GM12878 (cell line): Measurements from ENCODE around the gene SRI. TPM values are rescaled to one million over a fixed set of nuclear protein-coding genes. Genes with fewer than 3 reads are reported as not detected.
A peak's percentile ranks its signal among the peaks of the same experiment; 100 is the strongest.

ENCODE experiments used
- ATF3 ChIP-seq: IDR thresholded peaks from 2 replicates; pipeline ENCODE4 v1.6.1; 2011; ENCODE audit warnings: low read depth, mild to moderate bottlenecking, low read length, moderate library complexity, borderline replicate concordance; ENCODE audit errors: extremely low read depth
- ATF7 ChIP-seq: fragments of 450-650 bp; IDR thresholded peaks from 2 replicates; pipeline ENCODE4 v1.6.1; 2016; ENCODE audit warnings: low read depth, mild to moderate bottlenecking
- CBX3 ChIP-seq: fragments of 200-600 bp; sonication (generic); IDR thresholded peaks from 2 replicates; pipeline ENCODE4 v1.6.1; 2016; ENCODE audit warnings: low read depth, borderline replicate concordance
- CBX5 ChIP-seq: sonication (generic); IDR thresholded peaks from 2 replicates; pipeline ENCODE4 v1.6.1; 2016; ENCODE audit warnings: low read depth, moderate library complexity, mild to moderate bottlenecking, inconsistent platforms
- CREB1 ChIP-seq: IDR thresholded peaks from 2 replicates; pipeline ENCODE4 v1.6.1; 2012; ENCODE audit warnings: low read depth, mild to moderate bottlenecking, inconsistent platforms
- CTCF ChIP-seq, 3 experiments: IDR thresholded peaks in 2 of 3; conservative IDR thresholded peaks in 1 of 3; 2 replicates each; pipeline ENCODE4 v1.5.1; 2011; ENCODE audit warnings: low read depth in 3 of 3, low read length in 3 of 3, mild to moderate bottlenecking in 3 of 3, control low read depth in 2 of 3, moderate library complexity in 2 of 3, inconsistent platforms in 1 of 3, mixed read lengths in 1 of 3; ENCODE audit not compliant: control insufficient read depth in 2 of 3, insufficient read depth in 1 of 3; ENCODE audit errors: extremely low read depth in 1 of 3
- ELK1 ChIP-seq: IDR thresholded peaks from 2 replicates; pipeline ENCODE4 v1.6.1; 2012; ENCODE audit warnings: low read depth, low read length, improper control_type of control experiment
- HDGF ChIP-seq: fragments of 450-650 bp; IDR thresholded peaks from 2 replicates; pipeline ENCODE4 v1.6.1; 2016; ENCODE audit warnings: antibody characterized with exemption
- MTA3 ChIP-seq: IDR thresholded peaks from 2 replicates; pipeline ENCODE4 v1.6.1; 2012; ENCODE audit warnings: low read length, inconsistent platforms, borderline replicate concordance
- NKRF ChIP-seq: fragments of 450-650 bp; conservative IDR thresholded peaks from 2 replicates; pipeline ENCODE4 v1.6.1; 2017; ENCODE audit warnings: mild to moderate bottlenecking, moderate library complexity
- POLR2A ChIP-seq: IDR thresholded peaks from 2 replicates; pipeline ENCODE4 v1.6.1; 2011; ENCODE audit warnings: low read depth, mild to moderate bottlenecking, low read length
- POLR2AphosphoS2 ChIP-seq: IDR thresholded peaks from 2 replicates; pipeline ENCODE4 v1.6.1; 2011; ENCODE audit warnings: low read depth, mild to moderate bottlenecking, low read length, improper control_type of control experiment, moderate library complexity
- POLR2AphosphoS5 ChIP-seq: IDR thresholded peaks from 2 replicates; pipeline ENCODE4 v1.6.1; 2011; ENCODE audit warnings: mild to moderate bottlenecking, low read length, inconsistent platforms
- RB1 ChIP-seq: fragments of 450-650 bp; formaldehyde crosslinking; IDR thresholded peaks from 2 replicates; pipeline ENCODE4 v1.6.1; 2017; ENCODE audit warnings: mild to moderate bottlenecking, borderline replicate concordance
- SREBF2 ChIP-seq: IDR thresholded peaks from 2 replicates; pipeline ENCODE4 v1.6.1; 2012; ENCODE audit warnings: mild to moderate bottlenecking, low read length
- TCF3 ChIP-seq: IDR thresholded peaks from 2 replicates; pipeline ENCODE4 v1.6.1; 2012; ENCODE audit warnings: low read depth, mild to moderate bottlenecking, low read length, borderline replicate concordance; ENCODE audit not compliant: insufficient read depth
- ZNF622 ChIP-seq: fragments of 450-650 bp; IDR thresholded peaks from 2 replicates; pipeline ENCODE4 v1.6.1; 2017; ENCODE audit warnings: mild to moderate bottlenecking, inconsistent platforms
- ZNF687 ChIP-seq: fragments of 450-650 bp; IDR thresholded peaks from 2 replicates; pipeline ENCODE4 v1.6.1; 2017; ENCODE audit warnings: mild to moderate bottlenecking, moderate library complexity
- polyA plus RNA-seq, 11 experiments: library from polyadenylated mRNA; depleted of rRNA in 4 of 11; unstranded in 6 of 11; stranded (reverse) in 5 of 11; fragments of >200 nt; fragmentation: Nextera tagmentation in 4 of 11; fragmentation: Illumina TruSeq in 1 of 11; extraction: Ambion mirVana in 4 of 11; extraction: Trizol in 1 of 11; gene quantifications; 1 replicate in 1 of 11; 2 replicates in 10 of 11; pipeline versions ENCODE4 v1.2.1 to v1.2.3, GENCODE V29; 2011 to 2016; ENCODE audit warnings: inconsistent platforms in 2 of 11, missing spikeins in 2 of 11, low read depth in 1 of 11
- total RNA-seq, 4 experiments: library from RNA; depleted of rRNA in 3 of 4; stranded (reverse); fragments of >200 nt in 3 of 4; fragmentation: Illumina TruSeq in 1 of 4; extraction: Trizol in 1 of 4; gene quantifications; 2 replicates each; pipeline versions ENCODE4 v1.2.1 to v1.2.3, GENCODE V29; 2013 to 2021

Gene SRI
- total and polyA plus RNA-seq, 10 of the 15 experiments (the other 5 are each of a cell fraction or from before 2014, with no cell fraction given) = 94.7 to 588 (median 242) TPM

GRCh38 chr7:88219781-88220747 is at the start of gene SRI (continued):
- TF ChIP-seq ZNF687 (peak; percentile 82), CBX5 (peak; percentile 53; the same call in 1 of the 2 replicates), TCF3 (0 out of 2 replicates have a peak, but pooled peaks have one; percentile 29), POLR2AphosphoS2 (0 out of 2 replicates have a peak, but pooled peaks have one; percentile 56), ELK1 (0 out of 2 replicates have a peak, but pooled peaks have one; percentile 48), ZNF622 (no peak), NKRF (peak; percentile 85), CTCF (IDR thresholded peaks at IDR 0.05 in 2 of 3, conservative IDR thresholded peaks at IDR 0.05 in 1 of 3; ENCODE audit: control insufficient read depth in 2 of 3, extremely low read depth in 1 of 3, insufficient read depth in 1 of 3, low read depth in 3 of 3, low read length in 3 of 3) (peak; percentile 43 to 73 (median 70); a peak in 5 of 6 replicates), ATF3 (no peak), RB1 (0 out of 2 replicates have a peak, but pooled peaks have one; percentile 88), HDGF (no peak), CBX3 (no peak), ATF7 (peak; percentile 99), POLR2A (peak; percentile 95), MTA3 (no peak), CREB1 (peak; percentile 57), SREBF2 (no peak), POLR2AphosphoS5 (peak; percentile 89)
